WTC11 (cell line): ENCODE results near the gene RSPO1. TPM values are rescaled to one million over a fixed set of nuclear protein-coding genes. Genes with fewer than 3 reads are reported as not detected.

Experiments
- ATAC-seq: fragments of 200-7000 bp; cut with Tn5 transposase; 2 replicates; pipeline ENCODE4 v1.10.0; 2021; ENCODE audit warnings: mild to moderate bottlenecking, moderate library complexity
- CTCF ChIA-PET: fragments of 300-600 bp; sonication (Branson Sonifier 250); formaldehyde crosslinking; loops from one replicate; lab custom pipeline; 2021; ENCODE audit warnings: antibody characterized with exemption; lab: Charles Lee
- POLR2A ChIA-PET: fragments of 350-600 bp; sonication (Branson Sonifier 250); formaldehyde crosslinking; loops from one replicate; lab custom pipeline; 2021; ENCODE audit warnings: antibody characterized with exemption; lab: Charles Lee
- DNase-seq: peaks from one replicate; pipeline ENCODE4 v3.0.0; 2021; ENCODE audit warnings: low spot score
- H3K27ac Mint-ChIP-seq: 2 replicates; pipeline ENCODE4 v1.8.0; 2021; ENCODE audit warnings: mixed read lengths
- H3K27me3 Mint-ChIP-seq: 2 replicates; pipeline ENCODE4 v1.8.0; 2021; ENCODE audit warnings: low read depth, mild to moderate bottlenecking, moderate library complexity, mixed read lengths
- H3K36me3 Mint-ChIP-seq: 2 replicates; pipeline ENCODE4 v1.8.0; 2021; ENCODE audit warnings: mixed read lengths
- H3K4me1 Mint-ChIP-seq: 2 replicates; pipeline ENCODE4 v1.8.0; 2022; ENCODE audit warnings: mixed read lengths
- H3K4me3 Mint-ChIP-seq: 2 replicates; pipeline ENCODE4 v1.8.0; 2021; ENCODE audit warnings: mild to moderate bottlenecking, moderate library complexity, mixed read lengths
- H3K9me3 Mint-ChIP-seq: 2 replicates; pipeline ENCODE4 v1.8.0; 2021; ENCODE audit warnings: mixed read lengths
- CBFB ChIP-seq: sonication (generic); formaldehyde crosslinking; IDR thresholded peaks from 2 replicates; pipeline ENCODE4 v1.8.1; 2022; ENCODE audit warnings: mild to moderate bottlenecking, low read depth, missing genetic modification reagents
- CREB1 ChIP-seq: sonication (generic); formaldehyde crosslinking; IDR thresholded peaks from 2 replicates; pipeline ENCODE4 v1.8.0; 2023; ENCODE audit warnings: mild to moderate bottlenecking, missing genetic modification reagents
- CREM ChIP-seq: sonication (generic); formaldehyde crosslinking; IDR thresholded peaks from 2 replicates; pipeline ENCODE4 v1.8.1; 2022; ENCODE audit warnings: mild to moderate bottlenecking, missing genetic modification reagents, moderate library complexity
- ESRRA ChIP-seq: sonication (generic); formaldehyde crosslinking; IDR thresholded peaks from 2 replicates; pipeline ENCODE4 v1.8.1; 2022; ENCODE audit warnings: mild to moderate bottlenecking, missing genetic modification reagents, borderline replicate concordance
- FOXP1 ChIP-seq: sonication (generic); formaldehyde crosslinking; IDR thresholded peaks from 2 replicates; pipeline ENCODE4 v1.8.0; 2022; ENCODE audit warnings: missing genetic modification reagents, mild to moderate bottlenecking, moderate library complexity, borderline replicate concordance
- GABPB1 ChIP-seq: sonication (generic); formaldehyde crosslinking; IDR thresholded peaks from 2 replicates; pipeline ENCODE4 v1.8.1; 2023; ENCODE audit warnings: mild to moderate bottlenecking, missing genetic modification reagents
- HMGA2 ChIP-seq: fragments of 250-450 bp; sonication (Bioruptor Pico); IDR thresholded peaks from 2 replicates; pipeline ENCODE4 v1.4.0; 2021; ENCODE audit warnings: mild to moderate bottlenecking, moderate library complexity
- MXD4 ChIP-seq: fragments of 250-450 bp; sonication (Bioruptor Pico); IDR thresholded peaks from 2 replicates; pipeline ENCODE4 v1.8.0; 2021; ENCODE audit warnings: mild to moderate bottlenecking, moderate library complexity, borderline replicate concordance
- NFE2L1 ChIP-seq: sonication (generic); formaldehyde crosslinking; IDR thresholded peaks from 2 replicates; pipeline ENCODE4 v1.8.1; 2023; ENCODE audit warnings: missing genetic modification reagents
- OVOL2 ChIP-seq: fragments of 250-450 bp; sonication (Bioruptor Pico); IDR thresholded peaks from 2 replicates; pipeline ENCODE4 v1.9.0; 2021; ENCODE audit warnings: mild to moderate bottlenecking, borderline replicate concordance
- RELA ChIP-seq: sonication (generic); formaldehyde crosslinking; IDR thresholded peaks from 2 replicates; pipeline ENCODE4 v1.8.1; 2022; ENCODE audit warnings: missing genetic modification reagents, mild to moderate bottlenecking, borderline replicate concordance
- SOX15 ChIP-seq: fragments of 250-450 bp; sonication (Bioruptor Pico); IDR thresholded peaks from 2 replicates; pipeline ENCODE4 v1.9.0; 2021; ENCODE audit warnings: mild to moderate bottlenecking
- ZNF317 ChIP-seq: sonication (generic); formaldehyde crosslinking; IDR thresholded peaks from 2 replicates; pipeline ENCODE4 v1.8.1; 2023; ENCODE audit warnings: low read depth, mild to moderate bottlenecking, moderate library complexity, missing genetic modification reagents, borderline replicate concordance
- ZNF396 ChIP-seq: fragments of 250-450 bp; sonication (Bioruptor Pico); IDR thresholded peaks from 2 replicates; pipeline ENCODE4 v1.8.0; 2021; ENCODE audit warnings: mild to moderate bottlenecking, moderate library complexity, borderline replicate concordance
- total RNA-seq: library from RNA; stranded (reverse); gene quantifications from 3 replicates; pipeline ENCODE4 v1.2.3, GENCODE V29; 2021
- TF ChIP-seq, protein P1 (sequence below): fragments of 200-600 bp; IDR thresholded peaks from 2 replicates; pipeline ENCODE4 v1.8.0; 2022; ENCODE audit warnings: antibody characterized with exemption
- TF ChIP-seq, protein P2 (sequence below): fragments of 250-450 bp; sonication (Bioruptor Pico); IDR thresholded peaks from 2 replicates; pipeline ENCODE4 v1.9.0; 2021; ENCODE audit warnings: mild to moderate bottlenecking
- TF ChIP-seq, protein P3 (sequence below): sonication (generic); formaldehyde crosslinking; IDR thresholded peaks from 2 replicates; pipeline ENCODE4 v1.8.1; 2022; ENCODE audit warnings: low read depth, mild to moderate bottlenecking, moderate library complexity, missing genetic modification reagents, borderline replicate concordance
- TF ChIP-seq, protein P4 (sequence below): sonication (generic); formaldehyde crosslinking; IDR thresholded peaks from 2 replicates; pipeline ENCODE4 v1.8.1; 2023; ENCODE audit warnings: mild to moderate bottlenecking, missing genetic modification reagents
- TF ChIP-seq, protein P5 (sequence below): sonication (generic); formaldehyde crosslinking; IDR thresholded peaks from 2 replicates; pipeline ENCODE4 v1.8.0; 2022; ENCODE audit warnings: mild to moderate bottlenecking, missing genetic modification reagents
- TF ChIP-seq, protein P6 (sequence below): sonication (generic); formaldehyde crosslinking; IDR thresholded peaks from 2 replicates; pipeline ENCODE4 v1.8.0; 2023; ENCODE audit warnings: missing genetic modification reagents

Gene RSPO1
- total RNA-seq, 1 experiment from 2014 or later, result 0.13 TPM

DNA sequence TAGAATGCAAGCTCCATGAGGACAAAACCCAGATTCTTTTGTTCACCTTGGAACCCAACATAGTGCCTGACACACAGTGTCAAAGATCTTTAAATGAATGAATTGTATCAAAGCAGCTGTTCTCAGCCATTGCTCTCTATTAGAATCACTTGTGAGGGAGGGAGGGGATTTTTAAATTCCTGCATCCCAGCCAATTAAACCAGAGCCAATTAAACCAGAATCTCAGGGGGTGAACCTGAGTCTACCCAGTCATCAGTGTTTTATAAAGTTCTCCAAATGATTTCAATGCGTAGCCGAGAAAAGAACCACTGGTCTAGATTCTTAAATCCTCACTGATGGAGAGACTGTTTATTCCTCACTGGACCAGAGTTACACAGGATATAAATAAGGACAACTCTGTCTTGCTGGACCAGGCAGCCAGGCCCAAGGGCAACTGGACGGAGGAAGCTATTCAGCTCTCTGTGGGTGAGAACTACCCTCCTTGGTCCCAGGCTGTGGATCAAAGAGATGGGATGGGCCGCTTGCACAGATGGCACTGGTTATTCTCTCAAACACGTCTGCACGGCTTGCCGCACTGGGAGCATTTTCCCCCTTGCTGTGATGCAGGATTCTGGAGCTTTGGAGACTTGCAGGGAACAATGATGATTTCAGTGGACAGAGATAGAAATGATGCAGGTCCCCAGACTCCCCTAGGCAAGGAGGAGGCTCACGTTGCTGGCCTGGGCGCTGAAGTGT lies 37.6 kb upstream of the RSPO1 start:
- Mint-ChIP-seq H3K27ac (no peak overlapping the region), H3K9me3 (no peaks in the 10 kb centered on the region), H3K27me3 (peaks cover 2% of the 10 kb centered on the region; the same call in 1 of the 2 replicates), H3K4me1 (0 out of 2 replicates have a peak, but pooled peaks cover 3% of the 10 kb centered on the region), H3K4me3 (no peak overlapping the region), H3K36me3 (no peaks in the 10 kb centered on the region)
- CTCF ChIA-PET, result no interaction called here
- no peak for ATAC-seq
- POLR2A ChIA-PET, result no interaction called here
- TF ChIP-seq OVOL2 (CRISPR knock-in tag), result no peak
- no peak for TF ChIP-seq CREM (CRISPR knock-in tag)
- no peak for TF ChIP-seq MXD4
- TF ChIP-seq GABPB1 (CRISPR knock-in tag), result no peak
- no peak for TF ChIP-seq NFE2L1 (CRISPR knock-in tag)
- TF ChIP-seq, protein P1, sequence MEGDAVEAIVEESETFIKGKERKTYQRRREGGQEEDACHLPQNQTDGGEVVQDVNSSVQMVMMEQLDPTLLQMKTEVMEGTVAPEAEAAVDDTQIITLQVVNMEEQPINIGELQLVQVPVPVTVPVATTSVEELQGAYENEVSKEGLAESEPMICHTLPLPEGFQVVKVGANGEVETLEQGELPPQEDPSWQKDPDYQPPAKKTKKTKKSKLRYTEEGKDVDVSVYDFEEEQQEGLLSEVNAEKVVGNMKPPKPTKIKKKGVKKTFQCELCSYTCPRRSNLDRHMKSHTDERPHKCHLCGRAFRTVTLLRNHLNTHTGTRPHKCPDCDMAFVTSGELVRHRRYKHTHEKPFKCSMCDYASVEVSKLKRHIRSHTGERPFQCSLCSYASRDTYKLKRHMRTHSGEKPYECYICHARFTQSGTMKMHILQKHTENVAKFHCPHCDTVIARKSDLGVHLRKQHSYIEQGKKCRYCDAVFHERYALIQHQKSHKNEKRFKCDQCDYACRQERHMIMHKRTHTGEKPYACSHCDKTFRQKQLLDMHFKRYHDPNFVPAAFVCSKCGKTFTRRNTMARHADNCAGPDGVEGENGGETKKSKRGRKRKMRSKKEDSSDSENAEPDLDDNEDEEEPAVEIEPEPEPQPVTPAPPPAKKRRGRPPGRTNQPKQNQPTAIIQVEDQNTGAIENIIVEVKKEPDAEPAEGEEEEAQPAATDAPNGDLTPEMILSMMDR, result no peak
- TF ChIP-seq CREB1 (CRISPR knock-in tag), result no peak
- no peak for TF ChIP-seq HMGA2 (CRISPR knock-in tag)
- no peak for DNase-seq

DNA sequence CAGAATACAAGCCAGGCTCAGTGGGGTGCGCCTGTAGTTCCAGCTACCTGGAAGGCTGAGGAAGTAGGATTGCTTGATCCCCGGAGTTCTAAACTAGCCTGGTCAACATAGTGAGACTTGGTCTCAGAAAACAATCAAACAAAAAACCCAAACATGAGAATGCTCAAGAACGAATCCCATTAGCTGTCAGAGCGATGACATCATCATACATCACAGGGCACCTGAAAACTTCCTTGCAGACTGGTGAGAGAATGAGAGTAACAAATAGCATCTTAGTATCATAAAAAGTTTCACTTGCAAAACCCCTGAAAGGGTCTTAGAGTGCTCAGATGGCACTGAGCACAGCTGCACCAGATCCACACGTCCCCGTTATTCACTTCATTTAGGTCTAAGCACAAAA lies 36.6 kb upstream of the RSPO1 start:
- H3K27ac Mint-ChIP-seq, result no peak overlapping the region
- H3K9me3 Mint-ChIP-seq, result no peaks in the 10 kb centered on the region
- ChIA-PET CTCF (interaction anchor here (1.8 kb wide), 1 partner anchor 68 kb away, joined by 5 read pairs; no protein-coding TSS in a partner anchor), POLR2A (no interaction called here)
- no peak for ATAC-seq
- DNase-seq, result no peak
- H3K27me3 Mint-ChIP-seq, result peaks cover 2% of the 10 kb centered on the region; the same call in 1 of the 2 replicates
- no peaks in the 10 kb centered on the region for H3K4me1 Mint-ChIP-seq
- H3K36me3 Mint-ChIP-seq, result no peaks in the 10 kb centered on the region
- TF ChIP-seq SOX15 (CRISPR knock-in tag) (no peak), RELA (no peak), GABPB1 (CRISPR knock-in tag) (no peak), FOXP1 (CRISPR knock-in tag) (no peak), ZNF317 (CRISPR knock-in tag) (no peak), ESRRA (CRISPR knock-in tag) (no peak), CBFB (CRISPR knock-in tag) (no peak), ZNF396 (CRISPR knock-in tag) (no peak)
- TF ChIP-seq, protein P2, sequence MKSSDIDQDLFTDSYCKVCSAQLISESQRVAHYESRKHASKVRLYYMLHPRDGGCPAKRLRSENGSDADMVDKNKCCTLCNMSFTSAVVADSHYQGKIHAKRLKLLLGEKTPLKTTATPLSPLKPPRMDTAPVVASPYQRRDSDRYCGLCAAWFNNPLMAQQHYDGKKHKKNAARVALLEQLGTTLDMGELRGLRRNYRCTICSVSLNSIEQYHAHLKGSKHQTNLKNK (CRISPR knock-in tag), result no peak
- TF ChIP-seq, protein P3, sequence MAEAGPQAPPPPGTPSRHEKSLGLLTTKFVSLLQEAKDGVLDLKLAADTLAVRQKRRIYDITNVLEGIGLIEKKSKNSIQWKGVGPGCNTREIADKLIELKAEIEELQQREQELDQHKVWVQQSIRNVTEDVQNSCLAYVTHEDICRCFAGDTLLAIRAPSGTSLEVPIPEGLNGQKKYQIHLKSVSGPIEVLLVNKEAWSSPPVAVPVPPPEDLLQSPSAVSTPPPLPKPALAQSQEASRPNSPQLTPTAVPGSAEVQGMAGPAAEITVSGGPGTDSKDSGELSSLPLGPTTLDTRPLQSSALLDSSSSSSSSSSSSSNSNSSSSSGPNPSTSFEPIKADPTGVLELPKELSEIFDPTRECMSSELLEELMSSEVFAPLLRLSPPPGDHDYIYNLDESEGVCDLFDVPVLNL (CRISPR knock-in tag), result no peak
- TF ChIP-seq, protein P4, sequence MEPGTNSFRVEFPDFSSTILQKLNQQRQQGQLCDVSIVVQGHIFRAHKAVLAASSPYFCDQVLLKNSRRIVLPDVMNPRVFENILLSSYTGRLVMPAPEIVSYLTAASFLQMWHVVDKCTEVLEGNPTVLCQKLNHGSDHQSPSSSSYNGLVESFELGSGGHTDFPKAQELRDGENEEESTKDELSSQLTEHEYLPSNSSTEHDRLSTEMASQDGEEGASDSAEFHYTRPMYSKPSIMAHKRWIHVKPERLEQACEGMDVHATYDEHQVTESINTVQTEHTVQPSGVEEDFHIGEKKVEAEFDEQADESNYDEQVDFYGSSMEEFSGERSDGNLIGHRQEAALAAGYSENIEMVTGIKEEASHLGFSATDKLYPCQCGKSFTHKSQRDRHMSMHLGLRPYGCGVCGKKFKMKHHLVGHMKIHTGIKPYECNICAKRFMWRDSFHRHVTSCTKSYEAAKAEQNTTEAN (CRISPR knock-in tag), result no peak
- TF ChIP-seq, protein P5, sequence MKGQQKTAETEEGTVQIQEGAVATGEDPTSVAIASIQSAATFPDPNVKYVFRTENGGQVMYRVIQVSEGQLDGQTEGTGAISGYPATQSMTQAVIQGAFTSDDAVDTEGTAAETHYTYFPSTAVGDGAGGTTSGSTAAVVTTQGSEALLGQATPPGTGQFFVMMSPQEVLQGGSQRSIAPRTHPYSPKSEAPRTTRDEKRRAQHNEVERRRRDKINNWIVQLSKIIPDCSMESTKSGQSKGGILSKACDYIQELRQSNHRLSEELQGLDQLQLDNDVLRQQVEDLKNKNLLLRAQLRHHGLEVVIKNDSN, result no peak
- TF ChIP-seq, protein P6, sequence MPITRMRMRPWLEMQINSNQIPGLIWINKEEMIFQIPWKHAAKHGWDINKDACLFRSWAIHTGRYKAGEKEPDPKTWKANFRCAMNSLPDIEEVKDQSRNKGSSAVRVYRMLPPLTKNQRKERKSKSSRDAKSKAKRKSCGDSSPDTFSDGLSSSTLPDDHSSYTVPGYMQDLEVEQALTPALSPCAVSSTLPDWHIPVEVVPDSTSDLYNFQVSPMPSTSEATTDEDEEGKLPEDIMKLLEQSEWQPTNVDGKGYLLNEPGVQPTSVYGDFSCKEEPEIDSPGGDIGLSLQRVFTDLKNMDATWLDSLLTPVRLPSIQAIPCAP (CRISPR knock-in tag), result no peak
- no peak overlapping the region for H3K4me3 Mint-ChIP-seq
